Embryonic facial prominence (tissue), 1 donor: ENCODE results near the gene TEX51.

Experiments
- DNase-seq: peaks from one replicate; pipeline ENCODE4 v3.0.0-alpha.2; 2016; ENCODE audit errors: extremely low spot score

The TEX51 gene

DNA sequence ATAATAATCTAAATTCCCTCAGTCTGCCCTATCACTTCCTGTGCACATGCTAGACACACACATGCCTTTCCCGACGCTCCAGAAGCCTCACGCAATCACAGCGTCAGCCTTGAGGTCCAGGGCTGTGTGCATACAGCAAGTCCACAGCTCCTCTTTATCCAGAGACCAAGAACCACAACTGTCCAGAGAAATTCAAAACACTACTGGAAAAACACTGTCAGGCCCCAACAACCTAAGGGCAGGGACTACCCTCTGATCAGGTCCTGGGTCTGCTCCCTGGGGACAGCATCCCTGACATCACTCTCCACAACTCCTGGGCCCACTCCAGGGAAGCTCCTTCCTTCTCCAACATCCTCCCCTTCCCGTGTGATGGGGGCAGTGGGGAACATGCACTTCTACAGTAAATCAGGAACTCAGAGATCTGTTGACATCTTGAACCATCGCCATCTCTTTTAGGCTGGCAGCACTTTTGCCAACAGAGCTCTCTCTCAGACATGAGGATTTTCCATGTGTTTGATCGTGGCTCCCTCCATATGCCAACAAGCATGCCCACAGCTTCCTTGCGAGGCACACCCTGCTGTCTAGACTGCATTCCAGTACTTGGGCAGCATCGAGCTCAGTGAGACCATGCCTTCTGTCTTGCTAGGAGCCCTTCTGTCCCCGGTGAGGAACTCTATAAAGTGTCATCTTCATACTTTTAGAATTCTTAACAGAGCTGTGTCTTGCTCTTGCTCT lies 15.4 kb downstream of the TEX51 start:
- DNase-seq, result no peak

DNA sequence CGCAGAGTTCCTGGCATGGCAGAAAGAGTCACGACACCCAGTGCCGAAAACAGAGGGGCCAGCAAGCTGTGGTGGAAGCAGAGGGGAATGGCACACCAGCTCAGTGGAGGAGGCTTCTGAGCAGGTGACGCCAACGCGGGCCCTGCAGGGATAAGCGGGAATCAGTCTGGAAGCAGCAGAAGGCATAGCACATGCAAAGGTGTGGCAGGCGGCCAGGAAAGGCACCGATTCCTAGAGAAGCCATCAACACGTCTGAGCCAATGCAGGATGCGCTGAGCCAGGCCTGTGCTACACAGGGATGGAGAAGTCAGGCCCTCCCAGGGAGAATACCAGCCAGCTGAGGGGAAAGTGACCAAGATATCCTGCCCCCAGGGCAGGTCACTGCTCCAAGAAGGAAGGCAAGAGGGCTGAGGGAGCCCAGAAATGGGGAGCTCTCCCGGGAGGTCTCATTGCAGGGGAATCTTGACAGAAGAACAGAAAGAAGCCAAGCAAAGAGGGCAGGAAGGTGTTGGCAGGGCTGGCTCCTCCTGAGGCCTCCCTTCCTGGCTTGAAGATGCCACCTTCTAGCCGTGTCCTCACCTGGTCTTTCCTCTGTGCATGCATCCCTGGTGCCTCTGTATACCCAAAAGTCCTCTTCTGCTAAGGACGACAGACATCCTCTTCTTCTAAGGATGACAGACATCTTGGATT lies 16.3 kb downstream of the TEX51 start:
- no peak for DNase-seq

DNA sequence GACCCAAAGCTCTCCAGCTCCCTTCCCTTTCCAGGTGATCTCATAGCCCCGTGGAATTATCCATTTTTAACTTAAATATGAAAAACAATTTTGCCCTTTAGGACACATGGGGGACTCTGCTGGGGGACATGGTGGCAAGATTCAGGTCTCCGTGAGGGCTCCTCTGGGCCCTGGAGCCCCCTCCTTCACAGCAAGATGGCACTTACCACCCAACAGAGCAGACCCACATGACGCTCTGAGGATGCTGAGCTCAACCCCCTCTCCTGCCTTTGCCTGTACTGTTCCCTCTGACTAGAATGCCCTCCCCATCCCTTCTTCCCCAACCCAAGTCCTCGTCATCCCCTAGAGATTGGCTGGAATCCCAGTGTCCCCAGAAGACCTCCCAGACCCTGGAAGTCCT lies 17.2 kb downstream of the TEX51 start:
- DNase-seq, result no peak

DNA sequence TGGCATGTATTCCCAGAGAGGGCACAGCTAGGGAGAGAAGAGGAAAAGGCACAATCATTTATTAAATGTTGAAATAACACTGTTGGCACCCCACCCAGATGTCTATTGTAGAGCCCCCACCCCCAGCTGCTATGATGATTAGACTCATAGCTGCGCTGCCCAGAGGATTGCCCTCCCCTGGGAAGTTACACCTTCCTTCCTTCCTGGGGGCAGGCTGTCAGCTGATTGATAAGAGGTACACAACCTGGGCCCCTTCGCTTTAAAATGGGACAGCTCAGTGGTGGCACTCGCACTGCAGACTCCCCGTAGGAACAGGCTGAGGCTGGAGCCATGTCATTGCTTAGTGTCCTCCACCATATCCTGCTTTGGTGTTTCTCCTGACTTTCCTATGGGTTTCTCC lies 18.1 kb downstream of the TEX51 start:
- no peak for DNase-seq

DNA sequence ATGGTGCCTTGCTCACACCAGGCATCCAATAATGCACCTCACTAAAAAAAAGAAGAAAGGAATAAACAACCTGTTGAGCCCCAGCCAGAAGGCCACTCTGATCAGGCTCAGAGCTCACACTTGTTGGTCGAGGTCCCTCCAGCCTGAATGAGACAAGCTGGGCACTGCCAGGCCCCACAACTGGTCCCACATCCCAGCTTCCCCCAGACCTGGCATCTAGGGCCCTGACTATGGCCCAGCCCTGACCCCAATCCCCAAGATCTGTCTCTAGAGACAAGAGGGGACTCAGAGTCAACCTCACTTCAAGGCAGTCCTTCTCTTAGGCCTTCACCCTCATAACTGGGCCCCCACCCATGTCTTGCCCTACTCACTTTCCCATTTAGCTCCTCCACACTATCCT lies 22.4 kb downstream of the TEX51 start:
- no peak for DNase-seq

DNA sequence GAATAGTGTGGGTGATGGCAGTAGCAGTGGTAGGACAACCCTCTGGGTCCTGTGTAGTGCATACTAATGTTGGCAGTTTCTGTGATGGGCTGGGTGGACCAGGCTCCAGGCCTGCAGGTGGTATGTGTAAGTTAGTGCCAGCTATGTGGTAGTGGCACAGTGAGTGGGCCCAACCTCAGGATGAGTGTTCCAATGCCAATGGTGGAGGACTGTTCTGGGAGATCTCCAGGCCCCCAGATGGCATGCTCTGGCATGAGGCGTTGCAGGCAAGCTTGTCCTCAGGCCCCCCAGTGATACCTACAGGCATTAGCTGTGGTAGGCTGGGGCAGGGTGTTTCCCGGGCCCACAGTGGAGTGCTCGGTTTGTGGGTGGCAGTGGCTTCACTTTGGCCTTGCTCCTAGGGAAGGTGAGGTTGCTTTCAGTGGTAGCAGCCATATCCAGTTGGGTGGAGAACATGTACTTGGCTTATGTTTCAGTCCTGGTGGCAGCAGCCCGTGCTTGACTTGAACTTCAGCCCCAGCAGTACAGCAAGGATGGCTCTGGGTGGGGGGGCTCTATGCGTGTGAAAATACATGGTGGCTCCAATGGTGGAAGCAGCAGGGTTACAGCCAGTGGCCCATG lies 32.4 kb downstream of the TEX51 start:
- DNase-seq, result no peak

DNA sequence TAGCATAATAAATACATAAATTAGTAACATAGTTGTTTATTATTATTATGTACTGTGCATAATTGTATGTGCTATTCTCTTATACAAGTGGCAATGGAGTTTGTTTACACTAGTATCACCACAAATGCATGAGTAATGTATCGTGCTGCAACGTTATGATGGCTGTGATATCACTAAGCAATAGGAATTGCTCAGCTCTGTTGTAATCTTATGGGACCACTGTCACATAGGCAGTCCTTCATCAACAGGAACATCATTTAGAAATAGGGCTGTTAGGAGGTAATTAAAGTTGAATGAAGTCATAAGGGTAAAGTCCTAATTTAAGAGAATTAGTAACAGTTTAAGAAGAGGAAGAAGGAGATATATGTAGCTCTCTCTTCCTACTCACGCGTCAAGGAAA lies 33.8 kb downstream of the TEX51 start:
- no peak for DNase-seq

DNA sequence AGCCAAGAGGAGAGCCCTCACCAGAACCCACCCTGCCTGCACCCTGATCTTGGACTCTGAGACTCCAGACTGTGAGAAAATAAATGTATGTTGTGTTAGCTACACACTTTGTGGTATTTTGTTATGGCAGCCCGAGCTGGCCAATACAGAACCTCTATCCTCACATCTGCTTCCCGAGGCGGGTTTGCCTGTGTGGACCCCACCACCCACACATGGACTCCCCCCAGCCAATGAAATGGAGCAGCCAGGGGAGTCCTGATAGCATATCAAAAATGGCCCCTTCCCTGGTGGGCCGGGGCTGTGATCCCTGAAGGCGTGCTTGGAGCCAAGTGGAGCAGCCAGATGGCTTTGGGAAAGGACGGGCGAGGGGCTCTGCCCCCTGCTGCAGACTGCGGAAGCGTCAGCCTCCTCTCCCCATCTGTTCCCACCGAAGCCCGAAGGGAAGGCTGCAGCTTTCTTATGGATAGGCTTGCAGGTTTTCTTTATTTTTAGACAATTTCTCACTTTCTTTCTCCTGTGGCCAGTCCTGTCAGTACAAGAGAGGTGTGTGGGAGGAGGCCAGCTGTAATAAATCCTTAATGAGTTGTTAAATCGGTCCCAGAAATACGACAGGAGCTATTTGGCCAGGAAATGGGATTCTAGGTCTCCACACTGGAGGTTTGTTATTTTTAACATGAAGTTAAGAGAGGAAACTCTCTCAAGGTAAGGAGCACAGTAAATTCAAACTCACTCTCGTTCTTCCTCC lies 34.4 kb downstream of the TEX51 start:
- DNase-seq, result no peak

DNA sequence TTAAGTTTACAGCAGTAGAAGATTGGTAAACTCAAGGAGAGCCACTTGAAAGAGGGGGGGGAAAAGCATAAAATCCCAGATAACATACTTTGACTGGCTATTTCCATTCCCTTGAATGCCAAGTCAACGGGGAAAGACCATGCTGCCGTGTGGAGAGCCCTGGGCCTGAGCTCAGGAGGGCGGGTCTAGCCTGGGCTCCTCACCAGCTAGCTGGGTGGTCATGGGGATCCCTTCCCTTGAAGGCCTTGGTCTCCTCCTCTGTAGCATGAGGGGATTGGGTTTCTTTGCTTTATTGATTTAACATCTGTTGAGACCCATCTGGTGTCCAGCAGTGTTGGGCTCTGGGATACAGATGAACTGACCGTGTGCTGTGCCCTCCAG lies 35.0 kb downstream of the TEX51 start:
- DNase-seq, result no peak

DNA sequence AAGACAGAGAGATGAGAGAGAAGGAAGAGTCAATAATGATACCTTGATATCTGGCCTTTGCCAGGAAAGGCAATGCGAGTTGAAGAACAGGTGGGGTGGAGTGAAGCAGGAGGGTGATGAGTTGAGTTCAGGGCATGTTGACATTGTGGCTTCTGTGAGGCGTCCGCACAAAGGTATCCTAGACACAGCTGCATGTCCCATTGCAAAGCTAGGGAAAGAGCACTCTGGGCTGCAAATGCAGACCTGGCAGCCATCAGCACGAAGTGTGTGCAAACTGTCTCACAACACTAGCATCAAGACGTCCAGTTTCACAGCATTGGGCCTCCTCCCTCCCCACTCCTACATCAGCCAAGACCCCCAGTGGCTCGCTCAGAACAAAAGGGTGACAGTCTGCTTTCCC lies 36.1 kb downstream of the TEX51 start:
- DNase-seq, result no peak

DNA sequence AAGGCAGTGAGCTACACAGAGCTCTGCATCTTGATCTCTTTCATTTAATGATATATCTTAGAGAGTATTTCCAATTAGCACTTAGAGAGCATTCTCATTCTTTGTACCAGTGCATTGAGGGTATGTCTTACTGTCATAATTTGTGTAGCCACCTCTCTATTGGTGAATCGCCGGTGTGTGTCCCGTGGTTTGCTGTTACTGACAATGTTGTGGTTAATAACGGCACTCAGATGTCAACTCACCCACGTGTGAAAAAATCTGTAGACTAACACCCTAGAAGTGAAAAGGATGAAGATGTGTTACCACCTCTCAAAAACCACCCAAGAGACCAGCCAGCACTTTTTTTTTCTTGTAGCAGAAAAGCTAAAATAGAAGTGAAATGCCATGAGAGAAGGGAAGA lies 37.1 kb downstream of the TEX51 start:
- no peak for DNase-seq

DNA sequence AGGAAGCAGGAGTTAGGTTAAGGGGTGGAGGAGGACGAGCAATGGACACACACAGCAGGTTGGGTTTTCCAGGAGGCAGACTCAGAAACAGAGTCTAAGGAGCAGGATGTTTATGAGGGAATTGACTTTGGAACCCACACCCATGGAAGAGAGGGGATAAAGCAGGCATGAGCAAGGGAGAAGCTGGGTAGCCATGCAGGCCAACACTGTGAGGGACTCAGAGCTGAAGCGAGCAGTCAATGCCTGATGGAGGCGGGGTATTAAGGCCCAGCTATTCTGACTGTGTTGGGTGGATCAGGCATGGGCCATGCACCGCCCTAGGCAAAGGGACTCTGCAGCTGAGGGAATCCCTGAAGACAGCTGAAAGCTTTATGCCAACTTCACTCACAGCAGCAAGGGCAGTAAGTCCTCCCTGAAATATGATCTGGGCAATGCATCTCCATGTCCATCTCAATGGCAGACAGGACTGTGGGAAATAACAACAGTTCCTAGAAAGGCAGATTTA lies 37.6 kb downstream of the TEX51 start:
- DNase-seq, result no peak

DNA sequence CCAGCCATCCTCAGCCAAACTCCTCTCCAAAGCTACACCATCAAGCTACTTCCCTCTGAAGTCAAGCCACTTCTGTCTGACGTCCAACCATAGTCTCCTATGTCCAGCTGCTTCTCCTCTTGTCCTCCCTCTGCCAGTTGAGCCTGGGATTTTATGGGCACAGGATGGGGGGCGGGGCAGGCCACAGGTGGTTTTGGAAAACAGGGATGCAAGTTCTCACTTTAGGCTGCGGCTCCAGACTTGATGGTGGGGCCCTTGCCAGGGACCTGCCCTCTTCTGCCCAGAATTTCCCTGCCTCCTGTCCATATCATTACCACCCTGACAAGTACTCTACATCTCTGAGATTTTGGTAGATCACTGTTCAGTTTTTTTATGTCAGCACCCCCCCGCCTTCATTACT lies 41.6 kb downstream of the TEX51 start:
- DNase-seq, result no peak

DNA sequence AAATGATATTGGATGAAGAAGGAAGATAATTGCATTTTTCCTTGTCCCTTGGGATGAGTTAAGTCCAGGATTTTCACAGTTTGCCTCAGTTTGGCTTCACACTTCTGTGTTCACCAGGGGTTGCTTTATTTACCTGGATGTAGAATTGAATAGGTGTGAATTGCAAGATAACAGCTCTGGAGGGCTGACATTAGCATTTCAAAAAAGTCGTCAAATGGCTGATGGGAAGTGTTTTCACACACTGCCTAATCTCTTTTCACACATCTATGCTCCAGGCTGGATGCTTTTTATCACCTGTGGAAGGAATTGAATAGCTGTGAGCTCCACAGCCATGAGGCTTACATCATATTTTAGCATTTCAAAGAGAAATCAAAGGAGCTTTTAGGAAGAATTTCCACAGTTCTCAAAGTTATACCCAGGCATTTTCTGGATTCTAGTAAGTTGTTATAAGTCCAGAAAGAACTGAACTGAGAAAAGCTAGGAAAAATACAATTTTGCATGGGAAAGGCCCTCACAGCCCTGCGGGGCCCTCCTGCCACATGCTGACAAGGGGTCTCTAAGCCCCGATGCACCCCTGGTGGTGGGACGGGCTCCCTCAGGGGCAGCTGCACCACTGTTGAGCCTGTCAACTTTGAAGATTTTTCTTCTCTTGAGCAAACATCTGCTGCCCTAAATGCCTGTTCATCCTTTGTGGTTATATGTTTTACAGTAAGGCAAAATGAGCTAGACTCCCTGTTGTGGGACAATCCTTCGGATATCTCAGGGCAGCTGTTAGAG lies 43.9 kb downstream of the TEX51 start:
- no peak for DNase-seq

DNA sequence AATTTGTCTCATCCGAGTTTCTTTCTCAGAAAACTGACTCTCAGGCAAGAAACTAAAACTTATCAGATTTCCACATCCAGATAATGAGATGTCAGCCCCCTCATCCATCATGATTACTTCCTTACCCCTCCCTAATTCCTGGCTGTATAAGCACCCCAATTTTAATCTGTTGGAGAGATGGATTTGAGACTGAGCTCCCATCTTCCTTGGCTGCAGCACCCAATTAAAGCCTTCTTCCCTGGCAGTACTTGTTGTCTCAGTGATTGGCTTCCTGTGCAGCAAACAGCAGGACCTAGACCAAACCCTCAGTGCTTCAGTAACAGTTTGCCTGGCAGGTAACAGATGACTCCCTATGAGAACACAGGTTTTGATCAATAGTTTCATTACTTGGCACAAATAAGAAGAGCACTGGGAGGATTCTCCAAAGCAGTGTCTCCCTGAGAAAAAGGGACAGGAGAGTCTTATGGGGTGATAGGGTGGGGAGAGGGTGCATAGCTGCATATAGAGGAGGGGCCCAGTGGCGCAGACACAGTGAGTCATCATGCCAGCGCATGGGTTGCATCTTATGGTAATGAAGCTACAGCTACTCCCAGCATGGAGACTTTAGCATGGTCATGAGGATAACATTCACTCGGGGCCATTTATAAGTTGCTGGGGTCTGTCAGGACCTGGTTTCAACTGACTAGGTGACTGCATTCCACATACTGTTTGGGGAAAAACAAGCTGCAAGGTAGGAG lies 45.1 kb downstream of the TEX51 start:
- DNase-seq, result no peak

DNA sequence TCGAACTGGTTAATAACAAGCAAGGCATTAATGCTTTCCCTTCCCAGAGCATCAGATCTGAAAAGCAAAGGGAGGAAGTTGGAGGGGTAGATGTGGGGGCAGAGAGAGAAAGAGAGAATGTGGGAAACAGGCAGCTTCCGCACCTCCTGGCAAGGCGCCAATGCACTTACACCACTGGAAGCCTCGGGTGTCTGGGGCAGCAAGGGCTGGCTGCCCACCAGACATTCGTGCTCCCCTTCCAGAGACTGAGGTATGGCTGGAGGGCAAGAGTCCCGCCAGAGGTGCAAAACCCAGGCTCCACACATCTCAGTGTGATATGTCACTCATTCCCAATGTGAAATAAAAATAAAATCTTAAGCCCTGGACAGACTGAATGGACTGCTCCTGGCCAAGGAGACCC lies 46.4 kb downstream of the TEX51 start:
- DNase-seq, result no peak

DNA sequence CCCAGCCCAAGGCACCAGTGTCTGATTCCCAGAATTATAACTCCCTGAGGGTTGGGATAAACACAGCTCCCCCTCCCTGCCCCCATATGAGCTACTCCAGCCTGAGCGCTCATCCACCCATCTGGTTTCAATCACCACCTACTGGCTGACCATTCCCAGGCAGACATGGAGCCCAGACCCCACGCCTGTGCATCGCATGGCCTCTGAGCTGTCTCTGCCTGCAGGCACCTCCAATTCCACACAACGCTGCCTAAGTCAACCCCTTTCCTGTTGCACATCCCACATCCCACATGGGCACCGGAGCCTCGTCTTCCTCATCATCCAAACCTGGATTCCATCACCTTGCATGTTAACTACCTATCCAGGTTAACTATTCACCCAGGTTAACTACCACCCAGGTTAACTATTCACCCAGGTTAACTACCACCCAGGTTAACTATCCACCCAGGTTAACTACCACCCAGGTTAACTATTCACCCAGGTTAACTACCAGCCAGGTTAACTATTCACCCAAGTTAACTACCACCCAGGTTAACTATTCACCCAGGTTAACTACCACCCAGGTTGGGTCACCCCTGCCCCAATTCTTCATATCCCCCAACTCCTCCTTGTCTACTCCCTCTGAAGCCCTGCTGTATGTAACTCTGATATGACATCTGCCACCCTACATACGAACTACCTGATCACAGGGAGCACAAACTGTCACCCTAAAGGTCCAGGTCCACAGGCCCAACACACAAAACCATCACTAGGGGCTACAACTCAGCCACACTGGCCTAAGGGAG lies 47.8 kb downstream of the TEX51 start:
- no peak for DNase-seq

DNA sequence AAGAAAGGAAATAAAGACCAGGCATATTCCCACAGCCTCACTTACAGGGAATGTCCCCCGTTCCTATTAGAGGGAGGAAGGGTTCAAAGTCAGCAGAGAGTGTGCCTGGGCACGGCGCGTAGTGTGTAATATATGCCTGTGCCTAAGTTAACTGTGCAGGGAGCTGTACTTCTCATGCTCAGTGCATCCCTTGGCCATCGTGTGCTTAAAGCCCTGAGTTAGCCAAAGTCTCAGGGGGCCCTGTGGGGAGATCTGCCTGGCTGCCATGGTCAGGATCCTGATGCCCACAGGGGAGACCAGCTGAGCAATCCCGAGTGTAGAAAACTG lies 48.4 kb downstream of the TEX51 start:
- DNase-seq, result no peak

DNA sequence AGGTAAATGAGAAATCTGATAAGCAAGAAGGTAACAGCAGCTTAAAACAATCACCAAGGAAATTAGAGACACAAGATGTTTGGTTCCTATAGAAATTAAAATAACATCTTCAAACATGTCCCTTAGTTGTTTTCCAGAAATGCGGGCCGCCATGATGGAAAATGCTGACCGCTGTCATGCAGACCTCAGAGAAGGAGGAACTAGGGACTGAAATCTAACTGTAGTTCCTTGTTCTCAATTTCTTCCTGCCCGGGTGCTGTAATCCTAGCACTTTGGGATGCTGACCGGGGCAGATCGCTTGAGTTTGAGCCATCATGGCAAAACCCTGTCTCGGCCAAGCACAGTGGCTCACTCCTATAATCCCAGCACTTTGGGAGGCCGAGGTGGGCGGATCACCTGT lies 51.1 kb downstream of the TEX51 start:
- DNase-seq, result no peak

DNA sequence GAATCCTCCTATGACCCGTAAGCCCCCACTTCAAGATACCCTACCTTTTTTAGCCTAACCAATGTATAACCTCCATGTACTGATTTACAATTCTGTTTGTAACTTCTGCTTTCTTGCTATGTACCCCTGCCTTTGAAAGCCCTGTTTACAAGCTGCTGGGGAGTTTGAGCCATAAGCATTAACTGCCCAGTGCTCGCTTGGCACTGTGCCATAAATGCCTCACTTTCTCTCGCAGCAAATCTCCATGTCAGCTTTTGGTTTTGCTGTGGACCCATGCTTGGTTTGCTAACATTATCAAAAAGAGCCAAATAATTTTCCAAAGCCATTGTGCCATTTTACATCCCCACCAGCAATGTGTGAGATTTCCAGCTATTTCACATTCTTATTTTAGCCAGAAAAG lies 51.8 kb downstream of the TEX51 start:
- DNase-seq, result no peak
